ENCODE results near the gene ABI3BP. TPM values are rescaled to one million over a fixed set of nuclear protein-coding genes. Genes with fewer than 3 reads are reported as not detected.

ABI3BP gene
- total RNA-seq: 26.6 and 121 TPM in 2 replicates

GRCh38 chr3:100993309-100993708 is at the start of gene ABI3BP:
Gene ABI3BP, minus strand, starts transcription at chr3:100993421. Its CDS starts 37 bp downstream, at chr3:100993384.

GRCh38 chr3:100708989-100709841 is 284.0 kb downstream of the ABI3BP start, which contains the start of gene TFG:
Gene TFG, plus strand, starts transcription at chr3:100709494. Its CDS starts 4,192 bp downstream, at chr3:100713686.

